ENCODE measurements around the gene NOBOX. TPM values are rescaled to one million over a fixed set of nuclear protein-coding genes. Genes with fewer than 3 reads are reported as not detected.
A peak's percentile ranks its signal among the peaks of the same experiment; 100 is the strongest.
"Not testable (repeated sequence)": the region's sequence is repeated elsewhere in the genome, so short reads cannot be mapped to it uniquely, and the experiment has no call there.

Gene NOBOX
- total RNA-seq, 3 donors from 2014 or later (not counting 1 experiment from before 2014, with no cell fraction given): not detected

GRCh38 chr7:144378651-144379050 lies 24.8 kb downstream of the NOBOX start:
- intact Hi-C loops (cut with micrococcal nuclease): no loop called here
- no peaks in the 10 kb centered on the region for H3K9me3 Mint-ChIP-seq
- 88% methylated on average over 9 of the region's 9 CpGs for WGBS (ENCODE audit: insufficient coverage)
- H3K4me1 Mint-ChIP-seq: no peaks in the 10 kb centered on the region
- Histone ChIP-seq H3K27ac (ENCODE audit: low read length) (no peak overlapping the region), H3K4me1 (ENCODE audit: control insufficient read depth, insufficient read depth, low read length) (no peaks in the 10 kb centered on the region), H3K9me3 (ENCODE audit: control insufficient read depth, insufficient read depth, low read length) (no peaks in the 10 kb centered on the region), H3K4me3 (ENCODE audit: low read length) (no peak overlapping the region), H3K27me3 (ENCODE audit: control insufficient read depth, insufficient read depth, low read length) (no peaks in the 10 kb centered on the region), H3K36me3 (ENCODE audit: control insufficient read depth, insufficient read depth, low read length) (no peaks in the 10 kb centered on the region)
- DNase-seq (no peak), ATAC-seq (no peak)
- no peak overlapping the region for H3K27ac Mint-ChIP-seq
- TF ChIP-seq, protein P1, sequence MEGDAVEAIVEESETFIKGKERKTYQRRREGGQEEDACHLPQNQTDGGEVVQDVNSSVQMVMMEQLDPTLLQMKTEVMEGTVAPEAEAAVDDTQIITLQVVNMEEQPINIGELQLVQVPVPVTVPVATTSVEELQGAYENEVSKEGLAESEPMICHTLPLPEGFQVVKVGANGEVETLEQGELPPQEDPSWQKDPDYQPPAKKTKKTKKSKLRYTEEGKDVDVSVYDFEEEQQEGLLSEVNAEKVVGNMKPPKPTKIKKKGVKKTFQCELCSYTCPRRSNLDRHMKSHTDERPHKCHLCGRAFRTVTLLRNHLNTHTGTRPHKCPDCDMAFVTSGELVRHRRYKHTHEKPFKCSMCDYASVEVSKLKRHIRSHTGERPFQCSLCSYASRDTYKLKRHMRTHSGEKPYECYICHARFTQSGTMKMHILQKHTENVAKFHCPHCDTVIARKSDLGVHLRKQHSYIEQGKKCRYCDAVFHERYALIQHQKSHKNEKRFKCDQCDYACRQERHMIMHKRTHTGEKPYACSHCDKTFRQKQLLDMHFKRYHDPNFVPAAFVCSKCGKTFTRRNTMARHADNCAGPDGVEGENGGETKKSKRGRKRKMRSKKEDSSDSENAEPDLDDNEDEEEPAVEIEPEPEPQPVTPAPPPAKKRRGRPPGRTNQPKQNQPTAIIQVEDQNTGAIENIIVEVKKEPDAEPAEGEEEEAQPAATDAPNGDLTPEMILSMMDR (IDR thresholded peaks at IDR 0.05): no peak
- H3K4me3 Mint-ChIP-seq: no peak overlapping the region
- no peaks in the 10 kb centered on the region for H3K36me3 Mint-ChIP-seq
- H3K27me3 Mint-ChIP-seq (ENCODE audit: low read depth in 2 of 2): no peaks in the 10 kb centered on the region

GRCh38 chr7:144369221-144369620 lies 34.3 kb downstream of the NOBOX start:
- H3K27me3 ChIP-seq (ENCODE audit: control insufficient read depth, insufficient read depth, low read length); H3K4me1 Mint-ChIP-seq; DNase-seq; H3K9me3 ChIP-seq (ENCODE audit: control insufficient read depth, insufficient read depth, low read length); H3K4me3 ChIP-seq (ENCODE audit: low read length); H3K27ac Mint-ChIP-seq; H3K27me3 Mint-ChIP-seq (ENCODE audit: low read depth in 2 of 2); H3K36me3 ChIP-seq (ENCODE audit: control insufficient read depth, insufficient read depth, low read length); intact Hi-C loops (cut with micrococcal nuclease); H3K4me3 Mint-ChIP-seq; ATAC-seq; H3K9me3 Mint-ChIP-seq; H3K27ac ChIP-seq (ENCODE audit: low read length); H3K36me3 Mint-ChIP-seq; H3K4me1 ChIP-seq (ENCODE audit: control insufficient read depth, insufficient read depth, low read length): not testable (repeated sequence)
- no CpG with 5 or more reads among the region's 7 CpGs for WGBS (ENCODE audit: insufficient coverage)

DNA sequence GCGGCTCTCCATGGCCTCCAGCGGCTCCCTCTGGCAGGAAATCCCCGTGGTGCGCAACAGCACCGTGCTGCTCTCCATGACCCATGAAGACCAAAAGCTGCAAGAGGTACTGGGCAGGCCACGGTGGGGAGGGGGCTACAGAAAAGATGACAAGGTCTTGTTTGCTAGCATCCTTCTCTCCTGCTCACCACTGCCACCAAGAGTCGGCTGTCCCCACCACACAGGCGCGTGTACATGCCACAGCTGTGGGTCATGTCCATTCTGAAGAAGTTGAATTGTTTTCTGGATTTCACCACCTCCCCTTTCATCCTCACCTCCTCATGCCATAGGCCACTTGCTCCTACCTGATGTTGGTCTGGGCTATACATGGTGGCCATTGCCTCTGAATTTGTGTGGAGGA lies 36.2 kb downstream of the NOBOX start:
- H3K27ac ChIP-seq (ENCODE audit: low read length); DNase-seq; H3K9me3 ChIP-seq (ENCODE audit: control insufficient read depth, insufficient read depth, low read length); ATAC-seq; H3K4me1 ChIP-seq (ENCODE audit: control insufficient read depth, insufficient read depth, low read length); H3K27me3 ChIP-seq (ENCODE audit: control insufficient read depth, insufficient read depth, low read length); H3K4me3 Mint-ChIP-seq; intact Hi-C loops (cut with micrococcal nuclease); H3K27ac Mint-ChIP-seq; H3K36me3 ChIP-seq (ENCODE audit: control insufficient read depth, insufficient read depth, low read length); H3K4me1 Mint-ChIP-seq; H3K36me3 Mint-ChIP-seq; H3K9me3 Mint-ChIP-seq; H3K27me3 Mint-ChIP-seq (ENCODE audit: low read depth in 2 of 2); H3K4me3 ChIP-seq (ENCODE audit: low read length): not testable (repeated sequence)
- no CpG with 5 or more reads among the region's 9 CpGs for WGBS (ENCODE audit: insufficient coverage)

DNA sequence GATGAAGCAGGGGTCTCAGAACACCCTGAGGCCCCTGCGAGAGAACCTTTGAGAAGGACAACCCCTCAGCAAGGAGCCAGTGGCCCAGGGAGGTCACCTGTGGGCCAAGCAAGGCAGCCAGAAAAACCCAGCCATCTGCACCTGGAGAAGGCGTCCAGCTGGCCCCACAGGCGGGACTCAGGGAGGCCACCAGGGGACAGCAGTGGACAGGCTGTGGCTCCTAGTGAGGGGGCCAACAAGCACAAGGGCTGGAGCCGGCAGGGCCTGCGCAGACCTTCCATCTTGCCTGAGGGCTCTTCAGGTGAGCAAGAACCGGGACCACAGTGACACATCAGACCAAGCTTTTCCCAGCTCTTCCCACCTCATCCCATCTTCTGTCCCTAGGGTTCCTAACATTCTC lies 38.0 kb downstream of the NOBOX start:
- H3K27me3 Mint-ChIP-seq (ENCODE audit: low read depth in 2 of 2); intact Hi-C loops (cut with micrococcal nuclease); H3K4me3 Mint-ChIP-seq; H3K36me3 ChIP-seq (ENCODE audit: control insufficient read depth, insufficient read depth, low read length); H3K27ac ChIP-seq (ENCODE audit: low read length); H3K27ac Mint-ChIP-seq; H3K9me3 ChIP-seq (ENCODE audit: control insufficient read depth, insufficient read depth, low read length); H3K9me3 Mint-ChIP-seq; H3K27me3 ChIP-seq (ENCODE audit: control insufficient read depth, insufficient read depth, low read length); DNase-seq; H3K36me3 Mint-ChIP-seq; H3K4me1 ChIP-seq (ENCODE audit: control insufficient read depth, insufficient read depth, low read length); H3K4me3 ChIP-seq (ENCODE audit: low read length); H3K4me1 Mint-ChIP-seq: not testable (repeated sequence)
- ATAC-seq: peak in 1 of 3 donors; percentile 17
- WGBS (ENCODE audit: insufficient coverage): no CpG with 5 or more reads among the region's 6 CpGs

GRCh38 chr7:144362061-144362460 lies 41.4 kb downstream of the NOBOX start:
- H3K36me3 ChIP-seq (ENCODE audit: control insufficient read depth, insufficient read depth, low read length); H3K27ac Mint-ChIP-seq; H3K9me3 Mint-ChIP-seq; H3K4me3 Mint-ChIP-seq; DNase-seq; H3K27ac ChIP-seq (ENCODE audit: low read length); H3K9me3 ChIP-seq (ENCODE audit: control insufficient read depth, insufficient read depth, low read length); H3K4me1 ChIP-seq (ENCODE audit: control insufficient read depth, insufficient read depth, low read length); H3K27me3 Mint-ChIP-seq (ENCODE audit: low read depth in 2 of 2); H3K27me3 ChIP-seq (ENCODE audit: control insufficient read depth, insufficient read depth, low read length); intact Hi-C loops (cut with micrococcal nuclease); H3K36me3 Mint-ChIP-seq; H3K4me3 ChIP-seq (ENCODE audit: low read length); H3K4me1 Mint-ChIP-seq: not testable (repeated sequence)
- ATAC-seq: peak in 2 of 3 donors; percentile 20 to 31
- WGBS (ENCODE audit: insufficient coverage): no CpG with 5 or more reads among the region's 3 CpGs

DNA sequence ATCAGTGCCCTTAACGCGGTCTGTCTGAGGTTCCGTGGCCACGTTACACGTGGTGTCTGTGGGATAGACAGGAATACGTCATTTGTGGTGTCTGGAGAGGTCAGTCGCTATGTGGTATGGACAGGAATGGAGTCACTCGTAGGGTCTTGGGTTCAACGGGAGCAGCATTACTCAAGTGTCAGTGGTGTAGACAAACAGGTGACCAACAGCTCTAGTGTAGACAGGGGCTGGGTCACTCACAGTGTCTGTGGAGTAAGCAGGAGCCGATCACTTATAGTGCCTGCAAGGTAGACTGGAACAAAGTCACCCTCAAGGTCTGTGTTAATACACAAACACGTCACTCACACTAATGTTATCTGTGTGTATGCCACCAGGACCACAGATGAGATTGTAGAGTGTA lies 46.6 kb downstream of the NOBOX start:
- H3K9me3 Mint-ChIP-seq; H3K27me3 Mint-ChIP-seq (ENCODE audit: low read depth in 2 of 2); H3K9me3 ChIP-seq (ENCODE audit: control insufficient read depth, insufficient read depth, low read length); H3K4me3 ChIP-seq (ENCODE audit: low read length); DNase-seq; H3K4me1 Mint-ChIP-seq; H3K27me3 ChIP-seq (ENCODE audit: control insufficient read depth, insufficient read depth, low read length); intact Hi-C loops (cut with micrococcal nuclease); H3K4me1 ChIP-seq (ENCODE audit: control insufficient read depth, insufficient read depth, low read length); H3K36me3 ChIP-seq (ENCODE audit: control insufficient read depth, insufficient read depth, low read length); H3K4me3 Mint-ChIP-seq; H3K27ac Mint-ChIP-seq; H3K36me3 Mint-ChIP-seq; H3K27ac ChIP-seq (ENCODE audit: low read length): not testable (repeated sequence)
- WGBS (ENCODE audit: insufficient coverage): no CpG with 5 or more reads among the region's 11 CpGs
- peak; percentile 55 to 69 (median 58) for ATAC-seq

DNA sequence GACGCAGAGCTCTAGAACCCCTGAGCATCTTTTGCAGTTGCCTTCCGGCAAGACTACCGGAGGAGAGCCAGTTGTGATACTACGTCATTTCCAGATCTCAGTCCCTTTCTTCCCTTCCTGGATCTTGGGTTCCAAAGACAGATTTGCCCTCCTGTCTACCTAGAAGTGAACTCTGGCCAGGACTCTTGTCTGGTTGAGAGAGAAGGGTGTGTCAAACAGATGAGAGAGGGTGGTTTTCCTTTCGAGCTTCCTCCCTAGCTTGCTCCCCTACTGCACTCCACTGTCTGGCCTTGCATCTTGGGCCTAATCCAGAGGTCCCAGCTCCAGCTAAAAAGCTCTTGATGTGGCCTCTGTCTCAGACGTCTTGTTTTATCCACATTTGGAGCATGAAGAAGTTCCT lies 47.3 kb downstream of the NOBOX start:
- H3K4me3 Mint-ChIP-seq; H3K9me3 Mint-ChIP-seq; H3K27ac ChIP-seq (ENCODE audit: low read length); H3K4me1 Mint-ChIP-seq; ATAC-seq; H3K27me3 ChIP-seq (ENCODE audit: control insufficient read depth, insufficient read depth, low read length); H3K36me3 ChIP-seq (ENCODE audit: control insufficient read depth, insufficient read depth, low read length); H3K4me1 ChIP-seq (ENCODE audit: control insufficient read depth, insufficient read depth, low read length); H3K4me3 ChIP-seq (ENCODE audit: low read length); H3K27me3 Mint-ChIP-seq (ENCODE audit: low read depth in 2 of 2); intact Hi-C loops (cut with micrococcal nuclease); H3K9me3 ChIP-seq (ENCODE audit: control insufficient read depth, insufficient read depth, low read length); H3K36me3 Mint-ChIP-seq; DNase-seq; H3K27ac Mint-ChIP-seq: not testable (repeated sequence)
- WGBS (ENCODE audit: insufficient coverage): no CpG with 5 or more reads among the region's 6 CpGs

Measured in natural killer cell (primary cell).